GM19240 (cell line): ENCODE data around the gene ARHGEF2.
"Not testable (repeated sequence)": the region's sequence is repeated elsewhere in the genome, so short reads cannot be mapped to it uniquely, and the experiment has no call there.

Experiments
- DNase-seq: peaks from one replicate; pipeline ENCODE4 v3.0.0; 2011; ENCODE audit warnings: low spot score; ENCODE audit not compliant: insufficient read length

Gene ARHGEF2

GRCh38 chr1:155944444-155944799, 33.9 kb downstream of the ARHGEF2 start:
- DNase-seq, result no peak

GRCh38 chr1:155942578-155943141, 35.7 kb downstream of the ARHGEF2 start:
- no peak for DNase-seq

GRCh38 chr1:155941845-155942531, 36.4 kb downstream of the ARHGEF2 start:
- no peak for DNase-seq

- DNase-seq, result no peak
Measured at GRCh38 chr1:155940993-155941844, 37.1 kb downstream of the ARHGEF2 start, which contains the start of gene RXFP4. TSS of gene RXFP4 (plus strand) at chr1:155941638. CDS start at chr1:155941710, 72 bp downstream.

GRCh38 chr1:155940482-155940992, 37.8 kb downstream of the ARHGEF2 start:
- DNase-seq, result no peak

- no peak for DNase-seq
Measured at GRCh38 chr1:155938220-155938627, 40.1 kb downstream of the ARHGEF2 start.

GRCh38 chr1:155934936-155935590, 43.3 kb downstream of the ARHGEF2 start:
- no peak for DNase-seq

GRCh38 chr1:155934097-155934935, 44.0 kb downstream of the ARHGEF2 start, which contains the start of gene KHDC4:
TSS of gene KHDC4 (minus strand) at chr1:155934413. CDS start at chr1:155934373, 40 bp downstream.
- DNase-seq, result peak; percentile 87

- DNase-seq, result no peak
Measured at GRCh38 chr1:155933591-155934096, 44.7 kb downstream of the ARHGEF2 start.

GRCh38 chr1:155932487-155932886, 45.9 kb downstream of the ARHGEF2 start:
- no peak for DNase-seq

GRCh38 chr1:155932081-155932480, 46.3 kb downstream of the ARHGEF2 start:
- no peak for DNase-seq

GRCh38 chr1:155931332-155932038, 46.9 kb downstream of the ARHGEF2 start:
- no peak for DNase-seq

GRCh38 chr1:155930725-155931124, 47.6 kb downstream of the ARHGEF2 start:
- not testable (repeated sequence) for DNase-seq

GRCh38 chr1:155929057-155929456, 49.3 kb downstream of the ARHGEF2 start:
- DNase-seq, result no peak

GRCh38 chr1:155925506-155925905, 52.8 kb downstream of the ARHGEF2 start:
- DNase-seq, result no peak

- DNase-seq, result no peak
Measured at GRCh38 chr1:155920717-155921116, 57.6 kb downstream of the ARHGEF2 start.

GRCh38 chr1:155919801-155920200, 58.5 kb downstream of the ARHGEF2 start:
- no peak for DNase-seq

GRCh38 chr1:155918660-155919059, 59.7 kb downstream of the ARHGEF2 start:
- DNase-seq, result no peak

GRCh38 chr1:155913969-155914757, 64.2 kb downstream of the ARHGEF2 start:
- DNase-seq, result no peak
